ENCODE data around the gene PM20D1.

PM20D1 gene

GRCh38 chr1:205803986-205804385 is 45.9 kb downstream of the PM20D1 start:
- DNase-seq, result no peak

- DNase-seq, result no peak
These were observed 47.9 kb downstream of the PM20D1 start for GRCh38 chr1:205802060-205802459.

- DNase-seq, result no peak
These were observed 48.8 kb downstream of the PM20D1 start for GRCh38 chr1:205800981-205801703.

- no peak for DNase-seq
These were observed 49.5 kb downstream of the PM20D1 start for GRCh38 chr1:205800427-205800826.

- no peak for DNase-seq
These were observed 51.4 kb downstream of the PM20D1 start for GRCh38 chr1:205798577-205798976.

- no peak for DNase-seq
These were observed 52.8 kb downstream of the PM20D1 start for GRCh38 chr1:205797168-205797567.

- no peak for DNase-seq
These were observed 55.8 kb downstream of the PM20D1 start for GRCh38 chr1:205794011-205794730.

- DNase-seq, result no peak
These were observed 56.8 kb downstream of the PM20D1 start for GRCh38 chr1:205792961-205793673.

GRCh38 chr1:205792481-205792881 is 57.5 kb downstream of the PM20D1 start:
- no peak for DNase-seq

- DNase-seq, result peak; percentile 83
These were observed 58.3 kb downstream of the PM20D1 start for GRCh38 chr1:205791568-205792180.

GRCh38 chr1:205787287-205787916 is 62.5 kb downstream of the PM20D1 start:
- no peak for DNase-seq

- no peak for DNase-seq
These were observed 63.3 kb downstream of the PM20D1 start for GRCh38 chr1:205786601-205787000.

- DNase-seq, result no peak
These were observed 64.5 kb downstream of the PM20D1 start for GRCh38 chr1:205785446-205785845.

GRCh38 chr1:205783904-205784303 is 66.0 kb downstream of the PM20D1 start:
- DNase-seq, result no peak

- DNase-seq, result no peak
These were observed 66.5 kb downstream of the PM20D1 start for GRCh38 chr1:205783433-205783795.

GRCh38 chr1:205782627-205783432 is 67.1 kb downstream of the PM20D1 start:
- no peak for DNase-seq

- DNase-seq, result no peak
These were observed 69.6 kb downstream of the PM20D1 start for GRCh38 chr1:205780335-205780734.

Data from DMS53 (cell line).